ENCODE measurements around the gene C16orf78. TPM values are rescaled to one million over a fixed set of nuclear protein-coding genes. Genes with fewer than 3 reads are reported as not detected.

Gene C16orf78
- total RNA-seq, 2 donors from 2014 or later, result not detected

DNA sequence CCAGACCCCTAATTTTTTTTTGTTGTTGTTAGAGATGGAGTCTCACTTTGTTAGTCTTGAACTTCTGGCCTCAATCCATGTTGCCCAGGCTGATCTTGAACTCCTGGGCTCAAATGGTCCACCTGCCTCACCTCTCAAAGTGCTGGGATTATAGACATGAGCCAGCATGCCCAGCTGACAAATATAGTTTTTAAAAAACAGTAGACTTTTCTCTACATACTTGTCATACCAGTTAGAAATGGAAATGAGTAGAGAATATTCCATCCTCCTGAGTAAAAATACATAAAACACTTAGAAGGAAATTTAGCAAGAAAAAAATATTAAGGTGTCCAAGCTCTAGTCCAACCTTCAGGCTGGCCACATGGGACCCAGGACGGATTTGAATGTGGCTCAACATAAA lies 21.4 kb downstream of the C16orf78 start:
- Mint-ChIP-seq H3K27ac (no peak overlapping the region), H3K27me3 (ENCODE audit: insufficient read depth) (no peaks in the 10 kb centered on the region), H3K4me1 (no peaks in the 10 kb centered on the region), H3K36me3 (ENCODE audit: low read depth) (no peaks in the 10 kb centered on the region), H3K9me3 (no peaks in the 10 kb centered on the region), H3K4me3 (no peak overlapping the region)
- no peak for TF ChIP-seq CTCF (conservative IDR thresholded peaks at IDR 0.05)
- Histone ChIP-seq H3K36me3 (ENCODE audit: control insufficient read depth, insufficient read depth, low read length) (no peaks in the 10 kb centered on the region), H3K4me3 (ENCODE audit: low read length) (no peak overlapping the region), H3K27me3 (ENCODE audit: control insufficient read depth, insufficient read depth, low read length, poor library complexity, severe bottlenecking) (no peaks in the 10 kb centered on the region), H3K4me1 (ENCODE audit: control insufficient read depth, insufficient read depth, low read length) (no peaks in the 10 kb centered on the region), H3K9me3 (ENCODE audit: control insufficient read depth, low read length) (no peaks in the 10 kb centered on the region), H3K27ac (ENCODE audit: low read depth, low read length) (no peak overlapping the region), H3K9ac (ENCODE audit: extremely low read depth, low read length, poor library complexity, severe bottlenecking) (no peak overlapping the region)
- 86 to 100% methylated on average over 1 of the region's 1 CpG for WGBS, 2 experiments (ENCODE audit: insufficient coverage in 1 of 2, insufficient read length in 1 of 2)
- no peak for DNase-seq

DNA sequence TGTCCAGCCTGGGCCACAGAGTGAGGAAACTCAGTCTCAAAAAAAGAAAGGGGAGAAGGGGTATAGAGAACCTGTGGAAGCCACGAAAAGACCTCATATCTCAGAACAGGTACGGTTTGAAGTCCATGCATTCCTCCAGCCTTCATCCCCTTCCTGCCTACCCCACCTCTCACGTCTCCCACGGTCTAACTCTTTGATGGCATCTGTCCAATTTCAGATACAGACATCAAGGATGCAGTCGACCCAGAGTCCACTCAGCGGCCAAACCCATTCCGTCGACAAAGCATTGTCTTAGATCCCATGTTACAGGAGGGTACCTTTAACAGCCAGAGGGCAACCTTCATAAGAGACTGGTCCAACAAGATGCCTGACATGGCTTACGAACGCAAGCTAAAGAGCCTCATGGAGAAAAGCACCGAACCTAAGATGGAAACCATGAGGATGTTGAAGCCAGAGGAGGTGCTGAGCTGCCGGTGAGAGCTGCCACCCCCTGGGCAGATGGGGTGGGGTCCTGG lies 22.7 kb downstream of the C16orf78 start:
- no peak overlapping the region for H3K4me3 Mint-ChIP-seq
- Histone ChIP-seq H3K27ac (ENCODE audit: low read depth, low read length) (no peak overlapping the region), H3K9ac (ENCODE audit: extremely low read depth, low read length, poor library complexity, severe bottlenecking) (no peak overlapping the region), H3K27me3 (ENCODE audit: control insufficient read depth, insufficient read depth, low read length, poor library complexity, severe bottlenecking) (no peaks in the 10 kb centered on the region), H3K4me3 (ENCODE audit: low read length) (no peak overlapping the region), H3K4me1 (ENCODE audit: control insufficient read depth, insufficient read depth, low read length) (no peaks in the 10 kb centered on the region), H3K36me3 (ENCODE audit: control insufficient read depth, insufficient read depth, low read length) (no peaks in the 10 kb centered on the region), H3K9me3 (ENCODE audit: control insufficient read depth, low read length) (no peaks in the 10 kb centered on the region)
- no peaks in the 10 kb centered on the region for H3K9me3 Mint-ChIP-seq
- TF ChIP-seq CTCF (conservative IDR thresholded peaks at IDR 0.05), result no peak
- H3K27me3 Mint-ChIP-seq (ENCODE audit: insufficient read depth), result no peaks in the 10 kb centered on the region
- no peaks in the 10 kb centered on the region for H3K4me1 Mint-ChIP-seq
- no peak overlapping the region for H3K27ac Mint-ChIP-seq
- no peak for DNase-seq
- WGBS, 2 experiments (ENCODE audit: insufficient coverage in 1 of 2, insufficient read length in 1 of 2), result 88 to 90% methylated on average over 8 to 12 of the region's 12 CpGs
- H3K36me3 Mint-ChIP-seq (ENCODE audit: low read depth), result no peaks in the 10 kb centered on the region

DNA sequence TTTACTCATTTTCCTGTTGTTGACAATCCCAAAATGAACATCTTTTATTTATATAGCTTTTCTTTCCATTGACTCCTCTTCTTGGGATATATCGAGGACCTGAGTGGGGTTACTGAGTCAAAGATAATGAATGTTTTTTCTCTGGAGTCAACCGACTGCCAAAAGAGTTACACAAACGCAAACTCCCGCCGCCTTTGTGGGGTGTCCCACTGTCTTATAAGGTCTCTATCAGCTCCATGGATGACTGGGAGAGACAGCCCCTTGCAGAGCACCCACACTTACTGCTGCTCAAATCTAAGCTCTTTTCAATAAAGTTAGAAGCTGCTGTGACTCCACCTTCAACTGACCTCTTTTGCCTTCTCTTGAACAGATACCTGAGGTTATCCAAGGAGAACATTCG lies 25.2 kb downstream of the C16orf78 start:
- Histone ChIP-seq H3K4me3 (ENCODE audit: low read length) (no peak overlapping the region), H3K27ac (ENCODE audit: low read depth, low read length) (no peak overlapping the region), H3K27me3 (ENCODE audit: control insufficient read depth, insufficient read depth, low read length, poor library complexity, severe bottlenecking) (no peaks in the 10 kb centered on the region), H3K9me3 (ENCODE audit: control insufficient read depth, low read length) (peaks cover 10% of the 10 kb centered on the region), H3K9ac (ENCODE audit: extremely low read depth, low read length, poor library complexity, severe bottlenecking) (no peak overlapping the region), H3K4me1 (ENCODE audit: control insufficient read depth, insufficient read depth, low read length) (no peaks in the 10 kb centered on the region), H3K36me3 (ENCODE audit: control insufficient read depth, insufficient read depth, low read length) (no peaks in the 10 kb centered on the region)
- DNase-seq, result no peak
- TF ChIP-seq CTCF (conservative IDR thresholded peaks at IDR 0.05), result no peak
- no peaks in the 10 kb centered on the region for H3K27me3 Mint-ChIP-seq (ENCODE audit: insufficient read depth)
- no peak overlapping the region for H3K4me3 Mint-ChIP-seq
- no peak overlapping the region for H3K27ac Mint-ChIP-seq
- WGBS, 2 experiments (ENCODE audit: insufficient coverage in 1 of 2, insufficient read length in 1 of 2), result 88 to 93% methylated on average over 5 to 6 of the region's 6 CpGs
- no peaks in the 10 kb centered on the region for H3K4me1 Mint-ChIP-seq
- H3K9me3 Mint-ChIP-seq, result peaks cover 7% of the 10 kb centered on the region
- no peaks in the 10 kb centered on the region for H3K36me3 Mint-ChIP-seq (ENCODE audit: low read depth)
